Fibroblast of skin of right biceps (primary cell): ENCODE measurements around the gene SYT1.
"Not testable (repeated sequence)": the region's sequence is repeated elsewhere in the genome, so short reads cannot be mapped to it uniquely, and the experiment has no call there.

Source experiments
- DNase-seq: peaks from one replicate; pipeline ENCODE4 v3.0.0-alpha.2; 2013

The SYT1 gene

DNA sequence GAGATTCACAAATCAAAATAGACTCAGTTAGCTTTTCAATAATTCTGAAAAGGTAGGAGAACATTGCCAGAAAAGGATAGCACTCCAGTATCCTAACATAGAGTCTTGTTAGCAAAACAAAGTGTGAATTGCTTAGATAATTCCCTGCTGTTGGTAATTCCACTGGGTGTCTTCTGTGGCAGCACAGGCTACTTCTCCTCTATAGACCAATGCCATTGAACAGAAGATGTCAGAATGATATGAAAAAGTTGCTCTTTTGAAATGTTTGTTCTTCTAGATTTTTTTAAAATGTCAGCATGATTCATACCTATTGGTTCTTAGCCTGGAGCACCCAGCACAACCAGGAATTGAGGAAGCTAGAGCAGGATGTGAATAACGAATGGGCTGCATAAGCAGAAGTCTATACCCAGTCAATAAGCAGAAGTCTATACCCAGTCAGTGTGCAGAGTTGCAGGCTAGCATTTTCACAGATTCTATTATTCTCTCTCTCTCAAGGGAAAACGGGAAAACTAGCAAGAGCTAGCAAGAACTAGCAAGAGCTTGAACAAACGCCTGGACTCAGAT is 112.8 kb downstream of the SYT1 start:
- no peak for DNase-seq

DNA sequence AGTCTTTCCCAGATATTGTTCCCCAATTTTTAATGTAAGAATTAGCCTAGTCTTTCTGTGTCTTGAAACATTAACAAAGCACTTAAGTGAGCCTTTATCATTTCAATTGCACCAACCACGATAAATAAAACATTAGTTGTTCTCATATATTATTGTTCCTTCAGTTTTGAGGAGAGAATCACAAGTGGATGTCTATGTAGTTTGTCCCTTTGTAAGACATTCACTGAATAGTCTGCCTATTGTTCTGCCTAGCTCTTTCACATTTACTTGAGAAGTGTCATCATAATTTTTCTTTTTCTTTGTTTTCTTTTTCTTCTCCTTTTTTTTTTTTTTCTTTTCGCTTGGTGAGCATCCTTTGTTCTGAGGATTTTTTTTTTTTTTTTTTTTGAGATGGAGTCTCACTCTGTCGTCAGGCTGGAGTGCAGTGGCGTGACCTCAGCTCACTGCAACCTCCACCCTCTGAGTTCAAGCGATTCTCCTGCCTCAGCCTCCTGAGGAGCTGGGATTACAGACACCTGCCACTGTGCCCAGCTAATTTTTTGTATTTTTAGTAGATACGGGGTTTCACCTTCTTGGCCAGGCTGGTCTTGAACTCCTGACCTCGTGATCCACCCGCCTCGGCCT is 129.7 kb downstream of the SYT1 start:
- no peak for DNase-seq

DNA sequence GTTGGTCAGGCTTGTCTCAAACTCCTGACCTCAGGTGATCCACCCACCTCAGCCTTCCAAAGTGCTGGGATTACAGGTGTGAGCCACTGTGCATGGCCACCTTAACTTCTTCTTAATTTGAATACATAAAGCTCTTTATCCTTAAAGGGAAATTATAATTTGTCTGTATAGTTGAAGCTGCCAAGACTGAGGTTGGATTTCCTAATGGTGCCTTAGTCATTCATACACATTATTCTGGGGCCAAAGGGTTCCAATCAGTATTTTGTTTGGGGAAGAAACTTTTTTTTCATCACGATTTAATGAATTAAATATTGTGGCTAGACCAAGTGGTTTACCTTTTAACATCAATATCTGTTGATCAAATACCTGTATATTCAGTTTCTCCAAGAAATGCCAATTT is 135.9 kb downstream of the SYT1 start:
- DNase-seq, result no peak

DNA sequence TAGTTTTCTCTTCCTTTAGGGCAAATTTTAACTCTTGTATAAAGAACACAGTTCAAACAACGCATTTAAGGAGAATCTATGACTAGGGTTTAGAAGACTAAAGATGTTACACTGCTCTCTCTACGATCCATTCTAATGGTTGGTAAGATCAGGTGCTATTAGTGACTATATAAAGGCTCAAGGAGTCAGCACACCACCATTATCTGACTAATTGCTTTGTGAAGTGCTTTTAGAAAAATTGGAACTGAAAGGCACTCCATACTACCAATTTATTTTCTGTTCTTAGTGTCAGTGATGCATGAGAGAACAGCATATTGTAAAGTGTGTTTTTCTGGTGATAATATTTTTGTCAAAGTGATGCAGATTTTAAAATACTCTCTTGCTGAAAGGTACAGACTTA is 136.8 kb downstream of the SYT1 start:
- no peak for DNase-seq

DNA sequence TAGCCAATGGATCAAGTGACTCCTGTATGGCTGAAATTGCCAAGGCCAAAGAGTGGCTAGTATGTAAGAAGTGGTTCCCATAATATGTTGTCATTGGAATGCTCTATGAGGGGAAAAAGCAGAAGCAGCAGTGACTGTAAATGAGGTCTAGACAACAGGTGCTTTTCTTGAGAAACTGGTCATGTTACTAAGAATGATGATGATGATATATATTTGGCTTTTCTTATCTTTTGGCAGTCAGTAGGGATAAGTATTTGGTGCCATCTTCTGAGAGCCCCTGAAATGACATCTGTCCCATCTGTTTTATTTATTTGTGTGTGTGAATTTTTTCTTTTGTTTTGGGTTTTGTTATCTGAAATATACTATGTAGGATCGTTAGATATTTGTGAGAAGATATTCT is 141.7 kb downstream of the SYT1 start:
- DNase-seq, result peak; percentile 16

DNA sequence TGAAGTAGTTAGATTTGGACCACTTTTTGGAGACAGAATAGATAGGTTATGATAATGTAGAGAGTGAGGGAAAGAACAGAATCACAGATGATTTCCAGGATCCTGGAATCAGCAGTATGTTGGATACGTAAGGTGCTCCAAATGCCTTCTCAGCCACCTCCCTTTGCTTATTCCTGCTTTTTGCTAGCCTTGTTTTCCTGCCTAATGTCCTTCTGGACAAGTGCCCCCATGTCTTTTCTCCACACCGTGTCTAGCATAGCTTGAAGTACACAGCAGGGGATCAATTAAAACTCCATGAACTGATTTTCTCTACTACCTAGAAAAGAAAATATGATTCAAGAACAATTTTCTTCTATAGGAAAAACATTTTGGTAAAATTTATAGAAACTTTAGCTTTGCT is 144.0 kb downstream of the SYT1 start:
- DNase-seq, result no peak

DNA sequence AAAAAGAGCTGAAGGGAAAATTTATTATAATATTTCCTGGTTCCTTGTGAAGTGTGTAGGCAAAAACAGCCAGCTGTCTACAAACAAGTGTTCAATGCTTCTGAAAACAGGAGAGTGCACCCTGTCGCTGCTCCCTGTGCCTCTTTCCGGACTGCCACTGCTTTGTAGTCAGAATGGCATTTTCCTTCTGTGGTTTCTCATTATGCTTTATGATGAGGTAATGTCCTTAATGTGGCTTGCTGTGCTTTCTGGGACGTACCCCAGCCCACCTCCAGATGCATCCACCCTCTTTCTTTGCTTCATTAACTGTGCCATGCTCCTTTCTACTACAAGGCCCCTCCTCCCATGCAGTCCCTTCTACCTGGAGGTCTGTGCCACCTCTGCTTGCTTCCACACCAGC is 148.1 kb downstream of the SYT1 start:
- DNase-seq, result no peak

DNA sequence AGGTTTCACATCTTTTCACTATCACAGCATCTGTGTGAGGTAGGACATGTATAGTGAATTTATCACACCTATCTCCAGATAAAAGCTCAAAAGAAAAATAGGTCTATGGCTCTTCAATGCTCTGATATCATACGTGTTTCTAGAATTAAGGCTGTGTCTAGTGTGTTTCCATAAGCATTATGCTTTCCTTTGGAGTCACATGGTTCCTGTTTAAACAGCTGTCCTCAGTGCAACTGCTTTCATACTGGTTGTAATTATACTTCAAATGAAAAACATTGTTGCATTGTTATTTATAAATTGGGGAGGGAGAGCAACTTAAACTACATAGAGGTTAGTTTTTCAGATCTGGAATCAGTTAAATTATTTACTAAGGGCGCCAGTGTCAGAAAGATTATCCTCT is 151.6 kb downstream of the SYT1 start:
- no peak for DNase-seq

DNA sequence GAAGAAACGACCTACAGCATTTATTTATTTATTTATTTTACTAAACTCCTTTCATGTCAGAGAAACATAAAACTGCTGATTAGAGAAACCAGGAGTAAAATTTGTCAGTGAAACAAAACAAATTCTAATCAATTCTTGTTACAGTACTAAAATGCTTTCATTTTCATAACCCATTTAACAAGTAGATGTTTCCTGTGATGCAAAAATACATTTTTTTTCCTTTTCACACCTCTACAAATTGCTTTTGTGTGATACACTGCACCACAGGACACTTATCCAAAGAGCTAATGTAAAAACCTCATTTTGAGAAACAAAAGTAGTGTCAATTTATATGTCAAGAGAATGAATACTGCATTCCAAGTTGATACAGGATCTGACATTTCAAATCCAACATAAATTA is 155.1 kb downstream of the SYT1 start:
- no peak for DNase-seq

DNA sequence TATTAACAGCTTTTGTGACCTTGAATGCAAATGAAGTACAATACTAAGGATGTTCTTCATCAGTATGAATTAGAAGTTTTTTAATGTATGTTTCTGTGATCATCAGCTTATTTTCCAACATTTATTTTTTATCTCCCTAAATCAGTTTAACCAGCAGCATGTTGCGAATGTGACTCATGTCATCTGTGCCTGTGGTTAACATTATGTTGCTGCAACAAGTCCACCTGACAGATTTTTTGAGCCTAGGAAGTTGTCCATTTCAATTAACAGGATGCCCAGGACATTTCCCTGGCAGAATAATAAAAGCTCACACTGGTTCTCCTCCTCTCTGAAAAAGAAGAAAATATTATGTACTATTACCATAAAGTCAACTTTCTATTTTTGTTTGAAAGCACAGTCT is 155.5 kb downstream of the SYT1 start:
- no peak for DNase-seq

DNA sequence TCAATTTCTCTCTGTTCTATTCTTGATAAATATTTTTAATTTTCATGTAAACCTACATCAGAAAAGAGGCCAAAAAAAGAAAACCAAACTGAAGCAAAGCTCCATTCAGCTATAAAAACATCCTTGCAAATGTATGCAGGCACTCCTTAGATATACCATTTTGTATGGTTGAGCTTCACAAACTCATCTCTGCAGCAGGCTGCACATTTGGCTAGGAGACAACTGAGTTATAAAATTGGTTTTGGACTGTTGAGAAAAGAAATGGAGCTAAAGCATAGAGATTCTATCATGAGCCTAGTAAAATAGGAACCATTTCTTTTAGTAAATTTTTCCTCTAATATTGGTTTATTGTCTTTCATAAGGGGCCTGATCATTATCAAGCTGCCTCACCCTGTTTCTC is 156.4 kb downstream of the SYT1 start:
- no peak for DNase-seq

DNA sequence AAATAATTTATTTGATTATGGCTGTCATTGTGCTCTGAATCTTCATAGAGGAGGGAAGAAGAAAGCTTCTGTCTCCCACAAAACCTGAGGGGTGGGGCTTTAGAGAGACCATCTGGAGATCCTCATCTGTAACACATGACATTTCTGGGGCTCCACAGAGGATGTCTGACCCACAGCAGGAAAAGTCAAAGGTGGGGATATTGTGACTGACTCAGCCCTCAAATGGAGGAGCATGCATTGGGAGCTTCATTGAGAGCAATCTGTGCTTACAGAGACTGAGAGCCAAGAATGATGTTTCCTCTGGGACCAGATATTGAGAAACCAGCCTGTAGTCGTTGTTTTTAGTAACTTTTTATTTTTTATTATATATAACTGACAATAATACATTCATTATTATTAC is 158.7 kb downstream of the SYT1 start:
- DNase-seq, result no peak

DNA sequence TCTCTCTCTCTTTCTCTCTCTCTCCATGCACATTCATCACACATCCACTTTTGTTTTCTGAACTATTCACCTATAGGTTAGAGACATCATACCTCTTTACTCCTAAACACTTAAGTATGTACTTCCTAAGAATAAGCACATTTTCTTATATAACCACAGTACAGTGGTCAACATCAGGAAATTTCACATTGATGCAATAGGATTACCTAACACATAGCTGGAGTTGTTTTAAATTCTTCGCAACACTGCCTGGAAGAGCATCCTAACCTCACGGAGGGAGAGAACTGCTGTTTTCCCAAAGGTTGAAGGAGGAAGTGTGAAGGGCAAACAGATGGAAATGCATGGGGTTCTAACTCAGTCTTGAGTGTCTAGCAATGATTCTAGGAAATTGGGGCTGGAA is 159.2 kb downstream of the SYT1 start:
- DNase-seq, result no peak

DNA sequence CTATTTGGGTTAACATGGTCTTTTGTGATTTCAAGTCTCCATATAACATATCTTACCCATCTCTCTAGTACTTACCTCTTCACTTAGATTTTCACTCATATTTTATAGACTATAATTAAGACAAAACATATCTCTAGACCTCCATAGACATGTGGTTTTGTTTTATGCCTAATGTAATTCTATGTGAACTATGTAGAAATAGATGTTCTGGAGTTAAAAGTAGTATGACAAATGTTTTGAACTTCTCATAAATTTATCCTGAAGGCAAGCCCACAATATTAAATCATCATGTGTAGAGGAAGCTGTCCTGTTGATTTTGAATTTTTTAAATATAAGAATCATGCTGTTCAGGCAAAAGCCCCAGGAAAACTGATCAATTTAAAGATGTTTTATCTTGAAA is 169.2 kb downstream of the SYT1 start:
- no peak for DNase-seq

DNA sequence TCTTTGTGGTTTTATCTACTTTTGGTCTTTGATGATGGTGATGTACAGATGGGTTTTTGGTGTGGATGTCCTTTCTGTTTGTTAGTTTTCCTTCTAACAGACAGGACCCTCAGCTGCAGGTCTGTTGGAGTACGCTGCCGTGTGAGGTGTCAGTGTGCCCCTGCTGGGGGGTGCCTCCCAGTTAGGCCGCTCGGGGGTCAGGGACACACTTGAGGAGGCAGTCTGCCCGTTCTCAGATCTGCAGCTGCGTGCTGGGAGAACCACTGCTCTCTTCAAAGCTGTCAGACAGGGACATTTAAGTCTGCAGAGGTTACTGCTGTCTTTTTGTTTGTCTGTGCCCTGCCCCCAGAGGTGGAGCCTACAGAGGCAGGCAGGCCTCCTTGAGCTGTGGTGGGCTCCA is 180.2 kb downstream of the SYT1 start:
- DNase-seq, result not testable (repeated sequence)

DNA sequence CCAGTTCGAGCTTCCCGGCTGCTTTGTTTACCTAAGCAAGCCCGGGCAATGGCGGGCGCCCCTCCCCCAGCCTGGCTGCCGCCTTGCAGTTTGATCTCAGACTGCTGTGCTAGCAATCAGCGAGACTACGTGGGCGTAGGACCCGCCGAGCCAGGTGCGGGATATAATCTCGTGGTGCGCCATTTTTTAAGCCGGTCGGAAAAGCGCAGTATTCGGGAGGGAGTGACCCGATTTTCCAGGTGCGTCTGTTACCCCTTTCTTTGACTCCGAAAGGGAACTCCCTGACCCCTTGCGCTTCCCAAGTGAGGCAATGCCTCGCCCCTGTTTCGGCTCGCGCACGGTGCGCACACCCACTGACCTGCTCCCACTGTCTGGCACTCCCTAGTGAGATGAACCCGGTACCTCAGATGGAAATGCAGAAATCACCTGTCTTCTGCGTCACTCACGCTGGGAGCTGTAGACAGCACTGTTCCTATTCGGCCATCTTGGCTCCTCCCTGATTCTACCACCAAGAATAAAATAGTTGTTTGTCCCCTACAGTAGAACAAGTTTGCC is 180.7 kb downstream of the SYT1 start:
- not testable (repeated sequence) for DNase-seq

DNA sequence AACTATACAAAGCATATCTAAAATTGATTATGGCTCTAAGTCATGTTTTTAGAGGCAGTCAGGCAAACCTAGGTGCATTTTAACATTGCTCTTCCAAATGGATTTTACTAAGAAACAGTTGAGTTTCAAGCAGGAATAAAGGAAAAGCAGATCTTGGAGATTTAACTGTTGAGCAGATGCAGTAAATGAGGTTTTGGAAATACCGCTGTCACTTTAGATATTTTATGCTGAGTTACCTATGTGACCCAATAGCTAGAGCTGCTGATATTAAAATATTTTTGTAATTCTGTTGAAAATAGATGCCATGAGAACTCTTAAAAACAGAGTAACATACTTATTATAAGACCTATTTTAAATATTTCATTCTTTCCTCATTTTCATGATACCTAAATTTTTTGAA is 181.4 kb downstream of the SYT1 start:
- DNase-seq, result no peak

DNA sequence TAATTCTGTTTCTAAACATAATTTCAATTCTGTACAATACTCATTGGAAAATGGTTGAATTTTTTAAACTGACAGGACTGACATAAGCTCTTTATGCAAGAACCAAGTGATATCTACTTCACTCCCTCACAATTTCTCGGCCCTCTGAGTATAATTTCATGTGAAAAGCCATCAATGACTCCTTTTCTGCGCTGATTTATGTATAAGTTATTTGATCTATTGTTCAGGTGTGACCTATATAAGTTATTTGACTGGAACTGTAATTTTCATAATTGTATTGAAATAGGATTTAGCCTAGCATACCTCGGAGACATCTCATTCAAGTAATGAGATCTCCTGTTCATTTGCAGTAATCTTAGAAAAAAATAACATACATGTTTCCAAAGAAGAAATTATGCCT is 184.4 kb downstream of the SYT1 start:
- DNase-seq, result no peak

DNA sequence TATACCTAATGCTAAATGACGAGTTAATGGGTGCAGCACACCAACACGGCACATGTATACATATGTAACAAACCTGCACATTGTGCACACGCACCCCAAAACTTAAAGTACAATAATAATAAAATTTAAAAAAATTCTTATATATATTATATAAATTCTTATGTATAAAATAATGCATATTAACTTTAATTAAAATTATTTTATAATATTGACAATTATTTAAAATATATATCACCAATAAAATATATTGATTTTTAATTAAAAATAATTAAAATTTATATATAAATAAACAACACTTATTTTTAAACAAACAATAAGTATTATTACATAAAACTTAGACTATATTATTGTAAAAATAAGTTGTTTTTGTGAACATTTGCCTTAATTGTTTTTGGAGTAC is 188.8 kb downstream of the SYT1 start:
- DNase-seq, result no peak

DNA sequence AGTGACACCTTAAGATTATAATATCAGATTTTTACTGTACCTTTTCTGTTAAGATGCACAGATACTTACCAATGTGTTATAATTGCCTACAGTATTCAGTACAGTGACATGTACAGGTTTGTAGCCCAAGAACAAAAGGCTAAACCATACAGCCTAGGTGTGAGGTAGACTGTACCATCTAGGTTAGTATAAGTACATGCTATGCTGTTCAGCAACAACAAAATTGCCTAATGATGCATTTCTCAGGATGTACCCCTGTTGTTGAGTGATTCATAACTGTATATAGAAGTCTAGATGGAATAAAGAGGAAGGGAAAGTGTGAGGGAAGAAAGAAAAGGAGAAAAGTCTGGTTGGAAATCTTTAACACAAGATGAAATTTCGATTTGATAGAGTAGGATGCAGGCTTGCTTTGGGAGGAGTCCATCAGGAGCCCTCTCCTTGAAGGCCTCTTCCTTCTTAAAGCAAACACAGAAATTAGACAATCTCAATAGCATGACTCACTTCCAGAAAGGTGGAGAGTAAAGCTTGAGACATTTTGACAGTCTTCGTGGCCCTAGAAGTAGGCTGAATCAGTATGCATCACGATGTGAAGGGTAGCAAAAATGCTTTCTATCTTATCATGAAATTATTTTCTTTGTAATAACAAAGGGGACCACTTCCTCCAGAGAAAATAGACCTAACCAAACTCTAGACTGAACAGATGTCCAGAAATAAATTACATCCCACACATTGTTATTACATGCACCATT is 191.5 kb downstream of the SYT1 start:
- peak; percentile 79 for DNase-seq

DNA sequence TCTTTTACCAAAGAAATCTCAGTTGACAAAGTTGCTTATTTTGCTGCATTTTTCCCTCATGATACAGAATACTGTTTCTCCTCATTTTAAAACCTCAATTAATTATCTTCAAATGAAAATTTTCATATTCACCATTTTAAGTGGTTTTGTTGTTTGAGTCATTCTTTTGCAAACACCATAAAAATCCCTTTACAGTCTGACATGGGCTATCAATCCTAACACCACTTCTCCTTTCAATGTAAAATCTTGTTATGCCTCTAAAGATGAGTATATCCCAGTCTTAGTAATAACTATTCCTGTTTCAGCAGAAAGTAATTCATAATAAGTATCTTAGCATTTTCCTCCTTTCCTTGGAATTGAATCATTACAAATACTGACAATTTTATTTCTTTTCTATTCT is 192.2 kb downstream of the SYT1 start:
- peak; percentile 59 for DNase-seq

DNA sequence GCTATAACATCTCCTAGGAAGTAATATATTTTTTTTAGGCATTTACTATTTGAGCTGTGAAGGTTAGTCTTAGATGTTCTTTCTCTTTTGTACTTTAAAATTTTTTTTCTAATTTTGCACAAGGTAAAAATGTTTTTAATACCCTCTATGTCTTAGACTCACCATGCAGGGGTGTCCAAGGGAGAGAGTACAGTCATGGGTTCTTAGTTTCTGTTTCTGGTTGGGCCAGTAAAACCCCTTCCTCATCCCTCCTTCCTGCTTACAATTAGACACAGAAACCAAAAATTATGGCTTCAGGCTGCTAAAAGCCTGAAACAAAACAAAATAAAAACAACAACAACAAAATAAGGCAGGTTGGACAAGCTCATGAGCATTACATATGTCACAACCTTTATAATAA is 193.0 kb downstream of the SYT1 start:
- no peak for DNase-seq

DNA sequence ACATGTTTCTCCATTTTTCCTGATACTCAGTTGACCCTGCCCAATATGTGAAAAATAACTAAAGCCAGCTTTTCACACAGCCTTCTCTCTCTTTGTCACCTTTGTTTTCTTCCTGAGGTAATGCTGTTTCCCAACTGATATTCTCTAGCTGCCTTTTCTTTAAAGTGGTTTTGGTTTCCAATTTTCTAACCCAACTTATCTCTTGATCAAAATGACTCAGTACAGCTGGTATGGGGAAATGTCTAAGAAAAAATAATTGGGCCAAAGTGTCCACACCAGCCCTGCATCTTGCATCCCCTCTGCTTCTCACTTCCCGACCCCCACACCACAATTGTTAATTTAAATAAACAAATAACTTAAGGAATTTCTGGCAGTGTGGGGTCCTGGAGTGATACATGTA is 193.8 kb downstream of the SYT1 start:
- peak; percentile 69 for DNase-seq

DNA sequence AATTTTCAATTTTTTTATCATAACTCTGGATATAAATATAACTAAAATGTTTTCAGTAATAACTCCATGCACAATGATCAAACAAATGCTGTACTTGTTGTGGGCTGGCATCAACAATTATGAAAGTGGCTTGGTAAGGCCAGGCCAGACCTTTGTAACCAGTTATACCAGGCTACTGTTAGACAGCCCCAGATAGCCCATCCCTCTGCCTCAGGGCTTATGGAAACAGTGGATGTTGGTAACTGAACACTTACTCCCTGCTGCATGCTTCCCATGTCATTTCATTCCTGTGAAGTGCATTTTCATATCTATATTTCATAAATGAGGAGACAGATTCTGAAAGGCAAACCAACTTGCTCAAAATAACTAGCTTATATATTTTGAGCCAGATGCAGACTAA is 195.0 kb downstream of the SYT1 start:
- no peak for DNase-seq
